ENCODE results near the gene DUSP10. TPM values are rescaled to one million over a fixed set of nuclear protein-coding genes. Genes with fewer than 3 reads are reported as not detected.

The DUSP10 gene
- total RNA-seq, 6 experiments from 2014 or later: 7.7 to 22.3 (median 16.3) TPM

DNA sequence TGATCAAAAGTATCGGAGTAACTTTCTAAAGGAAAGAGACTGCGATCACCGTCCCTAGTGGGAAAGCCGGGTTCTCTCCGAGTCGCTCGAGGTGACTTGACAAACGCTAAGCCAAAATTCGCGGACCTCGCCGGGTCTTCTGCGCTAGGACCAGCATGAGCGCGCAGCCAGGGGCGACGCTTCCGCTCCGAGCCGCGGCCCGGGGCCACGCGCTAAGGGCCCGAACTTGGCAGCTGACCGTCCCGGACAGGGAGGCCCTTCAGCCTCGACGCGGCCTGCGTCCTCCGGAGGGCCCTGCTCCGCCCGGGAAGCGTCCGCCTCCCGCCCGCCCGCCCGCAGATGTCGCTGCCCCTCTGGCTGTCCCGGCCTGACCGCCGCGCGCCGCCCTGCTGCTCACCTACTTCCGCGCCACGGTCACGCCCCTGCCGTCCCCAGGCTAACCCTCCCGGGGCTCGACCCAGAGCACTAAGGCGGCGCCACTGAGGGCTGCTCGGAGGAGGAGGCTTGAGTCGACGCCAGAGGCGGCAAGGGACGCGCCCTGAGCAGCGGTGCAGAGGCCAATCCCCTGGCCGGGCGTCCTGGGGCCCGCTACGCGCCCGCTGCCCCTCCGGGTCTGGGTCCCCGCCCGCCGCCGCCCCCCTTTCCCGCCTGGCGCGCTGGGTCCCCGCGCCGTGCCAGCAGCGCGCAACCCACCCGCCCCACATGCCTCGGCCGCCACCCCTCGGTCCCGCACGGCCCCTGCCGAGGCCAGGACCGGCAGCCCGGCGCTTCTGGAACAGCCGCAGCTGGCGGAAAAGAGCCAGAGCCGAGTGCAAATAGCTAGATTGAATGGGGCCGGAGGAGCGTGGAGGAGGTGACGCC, 896 bp upstream of the DUSP10 start:
- H3K27ac ChIP-seq: peak overlapping the region; percentile 97 to 99 (median 99)
- H3K36me3 ChIP-seq: peaks cover 0 to 11% (median 0%) of the 10 kb centered on the region in 4 donors
- peaks cover 0 to 26% (median 9%) of the 10 kb centered on the region in 4 donors for H3K4me1 ChIP-seq
- no peaks in the 10 kb centered on the region for H3K27me3 ChIP-seq
- intact Hi-C loops (cut with DNase I): no loop called here
- 0% methylated on average over 28 of the region's 98 CpGs for WGBS (ENCODE audit: insufficient coverage, low coverage, low lambda C conversion rate, missing lambda C conversion rate)
- DNase-seq: peak; percentile 96 to 98 (median 96)
- TF ChIP-seq, protein P1, sequence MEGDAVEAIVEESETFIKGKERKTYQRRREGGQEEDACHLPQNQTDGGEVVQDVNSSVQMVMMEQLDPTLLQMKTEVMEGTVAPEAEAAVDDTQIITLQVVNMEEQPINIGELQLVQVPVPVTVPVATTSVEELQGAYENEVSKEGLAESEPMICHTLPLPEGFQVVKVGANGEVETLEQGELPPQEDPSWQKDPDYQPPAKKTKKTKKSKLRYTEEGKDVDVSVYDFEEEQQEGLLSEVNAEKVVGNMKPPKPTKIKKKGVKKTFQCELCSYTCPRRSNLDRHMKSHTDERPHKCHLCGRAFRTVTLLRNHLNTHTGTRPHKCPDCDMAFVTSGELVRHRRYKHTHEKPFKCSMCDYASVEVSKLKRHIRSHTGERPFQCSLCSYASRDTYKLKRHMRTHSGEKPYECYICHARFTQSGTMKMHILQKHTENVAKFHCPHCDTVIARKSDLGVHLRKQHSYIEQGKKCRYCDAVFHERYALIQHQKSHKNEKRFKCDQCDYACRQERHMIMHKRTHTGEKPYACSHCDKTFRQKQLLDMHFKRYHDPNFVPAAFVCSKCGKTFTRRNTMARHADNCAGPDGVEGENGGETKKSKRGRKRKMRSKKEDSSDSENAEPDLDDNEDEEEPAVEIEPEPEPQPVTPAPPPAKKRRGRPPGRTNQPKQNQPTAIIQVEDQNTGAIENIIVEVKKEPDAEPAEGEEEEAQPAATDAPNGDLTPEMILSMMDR (IDR thresholded peaks at IDR 0.05): peak; percentile 10 to 50 (median 40)
- peak; percentile 44 for TF ChIP-seq POLR2A (IDR thresholded peaks at IDR 0.05)
- no peaks in the 10 kb centered on the region for H3K9me3 ChIP-seq
- H3K4me3 ChIP-seq: peak overlapping the region; percentile 52 to 76 (median 55)
- ATAC-seq: peak; percentile 62 to 77 (median 71)

DNA sequence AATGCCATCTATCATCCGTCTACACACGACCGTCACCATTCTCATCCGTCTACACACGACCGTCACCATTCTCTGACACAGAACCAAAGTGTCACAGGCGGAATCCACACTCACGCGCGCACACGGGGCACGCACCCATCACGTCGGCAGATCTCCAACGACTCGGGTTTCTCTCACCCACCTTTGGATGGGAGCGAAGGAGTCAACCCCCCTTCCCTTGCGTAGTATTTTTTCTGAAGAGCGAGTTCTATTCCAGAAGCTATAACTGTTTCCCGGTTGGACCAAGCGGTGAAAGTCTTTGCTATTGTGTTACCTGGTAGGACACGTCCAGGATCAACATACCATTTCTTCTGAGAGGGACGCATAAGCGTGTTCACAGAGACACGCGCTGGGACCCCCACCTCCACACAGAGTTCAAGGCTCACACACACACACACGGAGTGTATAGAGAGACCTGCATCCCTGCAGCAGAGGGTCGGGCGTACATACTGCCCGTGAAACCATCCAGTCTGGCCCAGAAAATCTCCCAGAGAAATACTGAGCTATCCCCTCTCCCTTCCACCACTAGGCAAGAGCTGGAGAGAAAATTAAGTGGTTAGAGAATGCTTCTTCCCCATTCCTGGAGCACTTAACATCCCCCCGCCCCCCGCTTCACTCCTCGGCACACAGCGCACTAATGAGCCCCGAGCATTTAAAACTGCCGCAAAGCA, 741 bp downstream of the DUSP10 start:
- peak overlapping the region; percentile 80 to 95 (median 84) for H3K27ac ChIP-seq

DNA sequence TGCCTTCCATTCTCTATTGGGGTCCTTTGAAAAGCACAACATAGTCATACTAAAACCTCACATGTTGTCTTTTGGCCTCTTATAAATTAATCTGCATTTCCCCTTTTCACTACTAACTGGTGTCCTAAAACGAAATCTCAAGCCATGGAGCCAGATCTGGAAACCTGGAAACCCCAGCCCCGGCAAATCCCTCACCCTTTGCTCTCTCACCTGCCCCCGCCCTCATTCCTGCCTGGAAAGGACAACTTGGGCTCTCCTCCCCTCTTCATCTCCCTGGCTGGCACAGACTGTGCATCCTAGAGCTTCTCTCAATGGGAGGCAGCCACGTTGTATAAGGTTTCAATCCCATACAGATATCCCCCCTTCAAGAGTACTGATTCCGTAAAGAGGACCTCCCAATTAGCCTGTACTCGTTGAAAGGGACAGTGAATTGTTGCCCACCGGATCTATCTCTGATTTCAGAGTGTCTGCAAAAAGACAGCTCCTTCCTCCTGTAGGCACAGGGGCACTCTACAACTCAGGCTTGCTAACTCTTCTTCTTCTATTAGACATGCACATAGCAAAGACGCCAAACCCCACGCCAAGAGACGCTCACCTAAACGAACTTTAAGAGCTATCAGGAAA, 1.4 kb downstream of the DUSP10 start:
- TF ChIP-seq, protein P1 (IDR thresholded peaks at IDR 0.05): no peak
- TF ChIP-seq POLR2A (IDR thresholded peaks at IDR 0.05): no peak
- intact Hi-C loops (cut with DNase I): no loop called here
- Histone ChIP-seq H3K27ac (peak overlapping the region; percentile 80 to 95 (median 84)), H3K27me3 (no peaks in the 10 kb centered on the region), H3K9me3 (no peaks in the 10 kb centered on the region), H3K4me3 (peak overlapping the region; percentile 50 to 70 (median 52)), H3K36me3 (peaks cover 0 to 17% (median 4%) of the 10 kb centered on the region in 4 donors), H3K4me1 (peaks cover 0 to 39% (median 17%) of the 10 kb centered on the region in 4 donors)
- WGBS (ENCODE audit: insufficient coverage, low coverage, low lambda C conversion rate, missing lambda C conversion rate): 5% methylated on average over 11 of the region's 11 CpGs
- peak in 2 of 3 donors; percentile 42 to 63 for DNase-seq
- peak in 1 of 4 donors; percentile 2 for ATAC-seq

More for the DNA sequence above, 741 bp downstream of the DUSP10 start:
- Histone ChIP-seq H3K4me1 (peaks cover 0 to 34% (median 17%) of the 10 kb centered on the region in 4 donors), H3K4me3 (peak overlapping the region; percentile 50 to 70 (median 52)), H3K27me3 (no peaks in the 10 kb centered on the region), H3K9me3 (no peaks in the 10 kb centered on the region), H3K36me3 (peaks cover 0 to 17% (median 4%) of the 10 kb centered on the region in 4 donors)
- intact Hi-C loops (cut with DNase I): no loop called here
- ATAC-seq: peak in 2 of 4 donors; percentile 0
- under 1% methylated on average over 34 of the region's 36 CpGs for WGBS (ENCODE audit: insufficient coverage, low coverage, low lambda C conversion rate, missing lambda C conversion rate)
- TF ChIP-seq, protein P1 (IDR thresholded peaks at IDR 0.05): no peak
- TF ChIP-seq POLR2A (IDR thresholded peaks at IDR 0.05): no peak
- DNase-seq: peak in 2 of 3 donors; percentile 34 to 52

DNA sequence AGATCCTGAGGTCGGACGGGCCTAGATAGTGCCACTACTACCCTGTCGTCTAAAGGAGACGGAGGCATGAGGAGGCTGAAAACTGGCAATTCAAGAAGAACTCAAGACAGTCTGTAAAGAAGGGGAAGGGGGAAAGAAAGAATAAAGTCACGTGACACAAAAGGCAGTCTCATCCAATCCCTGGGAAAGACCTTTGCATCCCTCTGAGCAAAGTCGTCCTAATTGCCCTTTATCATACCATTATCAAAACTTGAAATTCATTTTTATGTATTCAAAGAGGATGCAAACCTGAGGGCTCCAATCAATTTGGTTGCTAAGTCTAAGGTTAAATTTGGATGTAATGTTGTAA, 2.2 kb downstream of the DUSP10 start:
- Histone ChIP-seq H3K4me1 (peaks cover 0 to 48% (median 20%) of the 10 kb centered on the region in 4 donors), H3K9me3 (no peaks in the 10 kb centered on the region), H3K36me3 (peaks cover 0 to 17% (median 4%) of the 10 kb centered on the region in 4 donors), H3K4me3 (peak overlapping the region; percentile 50 to 70 (median 52)), H3K27me3 (no peaks in the 10 kb centered on the region), H3K27ac (peak overlapping the region in 2 of 3 donors; percentile 84 to 95)
- DNase-seq (no peak), ATAC-seq (no peak)
- TF ChIP-seq, protein P1 (IDR thresholded peaks at IDR 0.05): no peak
- no peak for TF ChIP-seq POLR2A (IDR thresholded peaks at IDR 0.05)
- intact Hi-C loops (cut with DNase I): no loop called here
- 62% methylated on average over 6 of the region's 6 CpGs for WGBS (ENCODE audit: insufficient coverage, low coverage, low lambda C conversion rate, missing lambda C conversion rate)
